ENCODE data around the gene HHLA2.

HHLA2 gene

GRCh38 chr3:108403686-108404345, 107.5 kb downstream of the HHLA2 start:
- POLR2A ChIA-PET = no interaction called here
- CTCF ChIA-PET = interaction anchor here (0.7 to 4.7 kb wide), 8 partner anchors 11 to 473 kb away, joined by 3 to 20 read pairs (median 4); no protein-coding TSS in a partner anchor
- TF ChIP-seq CTCF (IDR thresholded peaks at IDR 0.05; ENCODE audit: control extremely low read depth, extremely low read depth, low read depth, missing control alignments) = no peak
- no peak for DNase-seq (ENCODE audit: extremely low spot score)

GRCh38 chr3:108404368-108404767, 108.0 kb downstream of the HHLA2 start:
- no peak for TF ChIP-seq CTCF (IDR thresholded peaks at IDR 0.05; ENCODE audit: control extremely low read depth, extremely low read depth, low read depth, missing control alignments)
- ChIA-PET CTCF (interaction anchor here (0.7 to 4.1 kb wide), 13 partner anchors 12 to 548 kb away, joined by 3 to 18 read pairs (median 3); no protein-coding TSS in a partner anchor), POLR2A (no interaction called here)
- no peak for DNase-seq (ENCODE audit: extremely low spot score)

GRCh38 chr3:108406063-108406660, 109.8 kb downstream of the HHLA2 start:
- ChIA-PET CTCF (interaction anchor here (0.6 to 4.1 kb wide), 16 partner anchors 8 to 746 kb away, joined by 3 to 18 read pairs (median 4); no protein-coding TSS in a partner anchor), POLR2A (no interaction called here)
- no peak for TF ChIP-seq CTCF (IDR thresholded peaks at IDR 0.05; ENCODE audit: control extremely low read depth, extremely low read depth, low read depth, missing control alignments)
- DNase-seq (ENCODE audit: extremely low spot score) = no peak

GRCh38 chr3:108406661-108407206, 110.4 kb downstream of the HHLA2 start:
- ChIA-PET CTCF (interaction anchor here (0.8 to 4.1 kb wide), 13 partner anchors 8 to 746 kb away, joined by 3 to 18 read pairs (median 4); no protein-coding TSS in a partner anchor), POLR2A (no interaction called here)
- DNase-seq (ENCODE audit: extremely low spot score) = peak; percentile 57
- peak; percentile 77 for TF ChIP-seq CTCF (IDR thresholded peaks at IDR 0.05; ENCODE audit: control extremely low read depth, extremely low read depth, low read depth, missing control alignments)

GRCh38 chr3:108407886-108408285, 111.5 kb downstream of the HHLA2 start:
- no peak for TF ChIP-seq CTCF (IDR thresholded peaks at IDR 0.05; ENCODE audit: control extremely low read depth, extremely low read depth, low read depth, missing control alignments)
- ChIA-PET POLR2A (no interaction called here), CTCF (interaction anchor here (0.8 to 4.1 kb wide), 7 partner anchors 9 to 747 kb away, joined by 3 to 18 read pairs (median 4); no protein-coding TSS in a partner anchor)
- no peak for DNase-seq (ENCODE audit: extremely low spot score)

GRCh38 chr3:108408883-108409799, 112.8 kb downstream of the HHLA2 start:
- CTCF ChIA-PET = interaction anchor here (0.8 to 1.8 kb wide), 7 partner anchors 9 to 471 kb away, joined by 3 to 5 read pairs (median 4); no protein-coding TSS in a partner anchor
- POLR2A ChIA-PET = no interaction called here
- no peak for DNase-seq (ENCODE audit: extremely low spot score)
- TF ChIP-seq CTCF (IDR thresholded peaks at IDR 0.05; ENCODE audit: control extremely low read depth, extremely low read depth, low read depth, missing control alignments) = no peak
